ENCODE measurements around the gene CARD8.

- TF ChIP-seq CTCF (IDR thresholded peaks at IDR 0.05) (no peak), FOXP1 (CRISPR knock-in tag; IDR thresholded peaks at IDR 0.05; ENCODE audit: borderline replicate concordance) (peak; percentile 54; the same call in 1 of the 2 replicates), NR2C2 (CRISPR knock-in tag; IDR thresholded peaks at IDR 0.05) (no peak), ZNF232 (CRISPR knock-in tag; IDR thresholded peaks at IDR 0.05) (no peak), JUN (CRISPR knock-in tag; IDR thresholded peaks at IDR 0.05) (no peak), IRF1 (CRISPR knock-in tag; IDR thresholded peaks at IDR 0.05) (no peak), MYBL2 (CRISPR knock-in tag; IDR thresholded peaks at IDR 0.05) (no peak), TEAD1 (CRISPR knock-in tag; IDR thresholded peaks at IDR 0.05) (no peak), IRF2 (CRISPR knock-in tag; IDR thresholded peaks at IDR 0.05; ENCODE audit: borderline replicate concordance, low read depth) (no peak), ZBTB21 (CRISPR knock-in tag; IDR thresholded peaks at IDR 0.05; ENCODE audit: borderline replicate concordance) (no peak), TCF7 (CRISPR knock-in tag; IDR thresholded peaks at IDR 0.05; ENCODE audit: low read depth) (no peak), NR1H2 (CRISPR knock-in tag; IDR thresholded peaks at IDR 0.05) (no peak), SMAD3 (CRISPR knock-in tag; IDR thresholded peaks at IDR 0.05; ENCODE audit: borderline replicate concordance) (no peak), CBFB (CRISPR knock-in tag; IDR thresholded peaks at IDR 0.05; ENCODE audit: low read depth) (no peak)
Observed at GRCh38 chr19:48182434-48182833, 73.3 kb downstream of the CARD8 start.
